Thyroid gland (tissue), 4 donors: ENCODE data around the gene YTHDF1. TPM values are rescaled to one million over a fixed set of nuclear protein-coding genes. Genes with fewer than 3 reads are reported as not detected.

ENCODE experiments used
- DNase-seq, 2 donors: peaks; one replicate each; pipeline ENCODE4 v3.0.0-alpha.2; 2019
- H3K27ac ChIP-seq, 3 donors: fragments of 200-600 bp; sonication (generic); 1 replicate in 2 of 3; 2 replicates in 1 of 3; pipeline ENCODE4 v1.5.1; 2016 to 2019; ENCODE audit warnings: mild to moderate bottlenecking in 1 of 3, moderate library complexity in 1 of 3
- H3K27me3 ChIP-seq: fragments of 200-600 bp; sonication (generic); one replicate; pipeline ENCODE4 v1.5.1; 2019
- H3K36me3 ChIP-seq, 2 donors: fragments of 200-600 bp; sonication (generic); one replicate each; pipeline ENCODE4 v1.5.1; 2016 to 2019
- H3K4me1 ChIP-seq, 2 donors: fragments of 200-600 bp; sonication (generic); one replicate each; pipeline ENCODE4 v1.5.1; 2017 to 2019
- H3K4me3 ChIP-seq, 3 donors: fragments of 200-600 bp; sonication (generic); replicated peaks in 1 of 3; 1 replicate in 2 of 3; 2 replicates in 1 of 3; pipeline ENCODE4 v1.5.1; 2016; ENCODE audit warnings: mild to moderate bottlenecking in 1 of 3
- H3K9me3 ChIP-seq: fragments of 200-600 bp; sonication (generic); one replicate; pipeline ENCODE4 v1.5.1; 2017
- POLR2A ChIP-seq, 2 donors: fragments of 450-650 bp; IDR thresholded peaks; one replicate each; pipeline ENCODE4 v1.6.1; 2017; ENCODE audit warnings: antibody characterized with exemption in 2 of 2, mild to moderate bottlenecking in 2 of 2, moderate library complexity in 1 of 2
- WGBS, 2 donors: methylation state at CpG; one replicate each; pipeline ENCODE4 v1.1.5; 2017; 5-methylcytosine and 5-hydroxymethylcytosine counted together
- intact Hi-C: fragments of 100-400 bp; cut with DNase I; formaldehyde crosslinking; loops from one replicate; pipeline ENCODE4 v1.15.1; 2023
- total RNA-seq, 4 donors: library from RNA; depleted of rRNA; stranded (reverse); fragments of >200 nt; gene quantifications; one replicate each; pipeline ENCODE4 v1.2.3, GENCODE V29; 2016
- TF ChIP-seq, protein P1 (sequence below), 6 experiments: fragments of 200-600 bp in 3 of 6; fragments of 450-650 bp in 3 of 6; sonication (generic) in 3 of 6; IDR thresholded peaks; one replicate each; pipeline ENCODE4 v1.5.1; 2016 to 2019; ENCODE audit warnings: antibody characterized with exemption in 6 of 6, mild to moderate bottlenecking in 2 of 6, inconsistent platforms in 1 of 6, moderate library complexity in 1 of 6

YTHDF1 gene
- total RNA-seq, 4 donors from 2014 or later: 41.3 to 54.2 (median 43.4) TPM

DNA sequence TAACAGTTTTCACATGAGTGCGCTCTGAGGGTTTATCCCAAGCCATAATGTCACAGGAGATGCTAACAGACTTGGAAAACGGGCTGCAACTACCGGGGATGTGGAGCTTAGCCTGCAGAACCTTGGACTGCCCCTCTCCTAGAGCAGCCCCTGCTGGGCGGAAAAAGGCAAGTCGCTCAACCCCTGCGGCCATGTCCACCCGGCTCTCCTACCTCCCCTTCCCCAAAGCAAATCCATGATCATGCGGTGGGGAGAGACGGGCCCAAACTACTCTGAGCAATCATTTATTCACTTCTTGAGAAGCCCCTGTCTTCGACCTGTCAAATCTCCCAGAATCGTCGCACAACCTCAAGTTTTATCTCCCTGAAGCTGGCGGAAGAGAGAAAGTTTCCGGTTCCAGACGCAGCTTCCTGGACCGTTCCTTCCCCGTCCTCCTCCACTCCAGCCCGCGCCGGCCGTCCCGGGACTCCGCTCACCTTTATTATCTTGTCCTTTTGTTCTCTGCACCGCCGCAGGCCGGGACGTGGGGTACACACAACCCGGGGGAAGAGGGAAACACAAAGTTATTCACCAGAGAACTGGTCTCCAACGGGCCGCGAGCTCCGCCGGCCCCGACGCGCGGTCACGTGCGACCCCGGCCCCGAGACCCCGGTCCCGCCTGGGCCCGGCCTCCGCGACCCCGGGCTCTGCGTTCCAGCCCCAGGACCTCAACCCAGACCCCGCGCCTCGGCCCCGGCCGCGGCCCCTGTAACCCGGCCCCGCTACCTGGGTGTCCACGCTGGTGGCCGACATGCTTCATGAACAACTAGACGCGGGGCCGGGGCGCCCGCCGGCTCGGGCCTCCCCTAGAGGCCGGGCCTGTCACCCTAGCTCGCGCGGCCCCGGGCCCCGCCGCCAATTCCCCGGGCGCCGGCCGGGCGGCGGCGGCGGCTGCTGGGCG is 560 bp downstream of the YTHDF1 start:
- 2 to 6% methylated on average over 28 to 46 of the region's 81 CpGs for WGBS, 2 donors
- TF ChIP-seq, protein P1, sequence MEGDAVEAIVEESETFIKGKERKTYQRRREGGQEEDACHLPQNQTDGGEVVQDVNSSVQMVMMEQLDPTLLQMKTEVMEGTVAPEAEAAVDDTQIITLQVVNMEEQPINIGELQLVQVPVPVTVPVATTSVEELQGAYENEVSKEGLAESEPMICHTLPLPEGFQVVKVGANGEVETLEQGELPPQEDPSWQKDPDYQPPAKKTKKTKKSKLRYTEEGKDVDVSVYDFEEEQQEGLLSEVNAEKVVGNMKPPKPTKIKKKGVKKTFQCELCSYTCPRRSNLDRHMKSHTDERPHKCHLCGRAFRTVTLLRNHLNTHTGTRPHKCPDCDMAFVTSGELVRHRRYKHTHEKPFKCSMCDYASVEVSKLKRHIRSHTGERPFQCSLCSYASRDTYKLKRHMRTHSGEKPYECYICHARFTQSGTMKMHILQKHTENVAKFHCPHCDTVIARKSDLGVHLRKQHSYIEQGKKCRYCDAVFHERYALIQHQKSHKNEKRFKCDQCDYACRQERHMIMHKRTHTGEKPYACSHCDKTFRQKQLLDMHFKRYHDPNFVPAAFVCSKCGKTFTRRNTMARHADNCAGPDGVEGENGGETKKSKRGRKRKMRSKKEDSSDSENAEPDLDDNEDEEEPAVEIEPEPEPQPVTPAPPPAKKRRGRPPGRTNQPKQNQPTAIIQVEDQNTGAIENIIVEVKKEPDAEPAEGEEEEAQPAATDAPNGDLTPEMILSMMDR (IDR thresholded peaks at IDR 0.05): peak in 3 of 6 experiments; percentile 10 to 32 (median 19)
- TF ChIP-seq POLR2A (IDR thresholded peaks at IDR 0.05): peak in 1 of 2 donors; percentile 12
- DNase-seq: peak; percentile 67 to 72
- Histone ChIP-seq H3K4me3 (peak overlapping the region; percentile 21 to 71 (median 67)), H3K27ac (peak overlapping the region; percentile 76 to 89 (median 83)), H3K9me3 (no peaks in the 10 kb centered on the region), H3K36me3 (peaks cover 12 to 24% of the 10 kb centered on the region in 2 donors), H3K27me3 (no peaks in the 10 kb centered on the region), H3K4me1 (peaks cover 18 to 29% of the 10 kb centered on the region in 2 donors)
- intact Hi-C loops: no loop called here

DNA sequence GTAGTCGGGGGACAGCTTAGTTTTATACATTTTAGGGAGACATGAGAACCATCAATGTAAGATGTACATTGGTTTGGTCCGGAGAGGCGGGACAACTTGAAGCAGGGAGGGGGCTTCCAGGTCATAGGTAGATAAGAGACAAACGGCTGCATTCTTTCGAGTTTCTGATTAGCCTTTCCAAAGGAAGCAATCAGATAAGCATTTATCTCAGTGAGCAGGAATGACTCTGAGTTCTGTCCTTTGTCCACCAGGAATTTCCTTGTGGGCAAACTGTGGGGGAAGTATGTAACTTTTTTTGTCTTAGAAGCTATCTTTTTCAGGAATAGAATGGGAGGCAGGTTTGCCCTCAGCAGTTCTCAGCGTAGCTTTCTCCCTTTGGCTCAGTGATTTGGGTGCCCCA is 1.4 kb downstream of the YTHDF1 start:
- Histone ChIP-seq H3K4me3 (no peak overlapping the region), H3K4me1 (peaks cover 18 to 28% of the 10 kb centered on the region in 2 donors), H3K27ac (no peak overlapping the region), H3K36me3 (peaks cover 20 to 24% of the 10 kb centered on the region in 2 donors), H3K9me3 (no peaks in the 10 kb centered on the region), H3K27me3 (no peaks in the 10 kb centered on the region)
- WGBS, 2 donors: 62 to 69% methylated on average over 6 of the region's 6 CpGs
- no peak for TF ChIP-seq POLR2A (IDR thresholded peaks at IDR 0.05)
- TF ChIP-seq, protein P1 (IDR thresholded peaks at IDR 0.05): no peak
- intact Hi-C loops: no loop called here
- DNase-seq: no peak

DNA sequence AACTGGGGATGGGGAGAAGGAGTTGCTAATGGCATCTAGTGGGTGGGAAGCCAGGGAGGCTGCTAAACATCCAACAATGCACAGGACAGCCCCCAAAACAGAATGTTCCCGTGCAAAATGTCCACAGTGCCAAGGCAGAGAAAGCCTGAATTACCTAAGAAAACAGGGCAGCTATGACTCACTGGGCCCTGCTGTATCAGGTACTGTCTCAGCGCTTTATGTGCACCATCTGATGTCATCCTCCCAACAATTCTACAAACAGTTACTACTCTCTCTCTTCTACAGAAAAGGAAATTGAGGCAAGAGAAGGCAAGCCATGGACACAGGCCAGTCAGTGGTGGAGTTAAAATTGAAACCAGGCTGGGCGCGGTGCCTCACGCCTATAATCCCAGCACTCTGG is 3.1 kb downstream of the YTHDF1 start:
- TF ChIP-seq, protein P1 (IDR thresholded peaks at IDR 0.05): no peak
- TF ChIP-seq POLR2A (IDR thresholded peaks at IDR 0.05): no peak

DNA sequence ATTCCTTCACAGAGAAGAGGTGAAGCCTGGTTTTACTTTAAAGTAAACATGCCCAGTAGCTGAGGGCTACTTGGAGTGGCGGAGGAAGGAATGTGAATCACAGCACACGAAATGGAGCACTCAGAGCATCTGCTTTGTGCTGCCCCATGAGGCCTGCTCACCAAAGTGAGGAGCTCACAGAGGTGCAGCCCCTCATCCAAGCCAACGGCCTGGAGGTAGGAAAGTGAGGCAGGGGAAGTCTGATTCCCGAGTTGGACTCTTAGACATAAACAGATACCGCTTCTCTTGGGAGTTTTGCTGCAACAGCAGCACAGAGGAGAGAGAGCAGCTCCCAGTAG is 3.6 kb downstream of the YTHDF1 start:
- Histone ChIP-seq H3K4me1 (peaks cover 18 to 28% of the 10 kb centered on the region in 2 donors), H3K36me3 (peaks cover 34 to 38% of the 10 kb centered on the region in 2 donors), H3K4me3 (no peak overlapping the region), H3K9me3 (no peaks in the 10 kb centered on the region), H3K27me3 (no peaks in the 10 kb centered on the region), H3K27ac (no peak overlapping the region)
- intact Hi-C loops: no loop called here
- TF ChIP-seq, protein P1 (IDR thresholded peaks at IDR 0.05): no peak
- no peak for TF ChIP-seq POLR2A (IDR thresholded peaks at IDR 0.05)
- DNase-seq: no peak
- 83 to 86% methylated on average over 5 of the region's 5 CpGs for WGBS, 2 donors

More for the DNA sequence above, 3.1 kb downstream of the YTHDF1 start:
- no peak overlapping the region for H3K27ac ChIP-seq
- no peak overlapping the region for H3K4me3 ChIP-seq
- DNase-seq: no peak
- H3K9me3 ChIP-seq: no peaks in the 10 kb centered on the region
- H3K4me1 ChIP-seq: peaks cover 18 to 28% of the 10 kb centered on the region in 2 donors
- WGBS, 2 donors: 97 to 98% methylated on average over 5 of the region's 5 CpGs
- peaks cover 34% of the 10 kb centered on the region in 2 donors for H3K36me3 ChIP-seq
- intact Hi-C loops: no loop called here
- no peaks in the 10 kb centered on the region for H3K27me3 ChIP-seq

DNA sequence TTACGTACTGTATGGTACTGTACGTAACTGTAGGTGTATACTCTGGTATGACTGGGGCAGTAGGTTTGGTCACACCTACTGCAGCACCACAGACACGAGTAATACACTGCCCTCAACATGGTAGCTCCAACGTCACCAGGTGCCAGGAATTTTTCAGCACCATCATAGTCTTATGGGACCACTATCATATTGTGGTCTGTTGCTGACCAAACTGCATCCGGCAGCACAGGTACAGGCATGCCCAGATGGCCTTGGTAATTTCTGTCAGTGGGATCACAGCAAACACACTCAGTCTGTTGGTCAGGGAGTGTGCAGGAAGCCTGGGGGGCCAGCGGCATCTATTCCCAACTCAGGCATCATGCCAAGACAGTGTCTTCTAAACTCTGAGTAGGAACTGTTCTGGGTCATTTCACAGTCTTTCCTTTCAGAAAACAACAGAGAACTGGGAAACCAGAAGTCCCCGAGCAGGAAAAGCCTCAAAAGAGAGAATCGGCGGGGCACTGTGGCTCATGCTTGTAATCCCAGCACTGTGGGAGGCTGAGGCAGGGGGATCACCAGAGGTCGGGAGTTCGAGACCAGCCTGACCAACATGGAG is 5.8 kb downstream of the YTHDF1 start:
- DNase-seq: no peak
- intact Hi-C loops: no loop called here
- Histone ChIP-seq H3K9me3 (no peaks in the 10 kb centered on the region), H3K27ac (no peak overlapping the region), H3K36me3 (peaks cover 38 to 47% of the 10 kb centered on the region in 2 donors), H3K4me3 (no peak overlapping the region), H3K27me3 (no peaks in the 10 kb centered on the region), H3K4me1 (peaks cover 16 to 21% of the 10 kb centered on the region in 2 donors)
- no peak for TF ChIP-seq POLR2A (IDR thresholded peaks at IDR 0.05)
- TF ChIP-seq, protein P1 (IDR thresholded peaks at IDR 0.05): no peak
- WGBS, 2 donors: 84 to 88% methylated on average over 11 of the region's 11 CpGs
